Bronchial epithelial cell (primary cell): Measurements from ENCODE around the gene KCNN3. TPM values are rescaled to one million over a fixed set of nuclear protein-coding genes. Genes with fewer than 3 reads are reported as not detected.
"Not testable (repeated sequence)": the region's sequence is repeated elsewhere in the genome, so short reads cannot be mapped to it uniquely, and the experiment has no call there.

Experiments used
- DNase-seq: peaks from one replicate; pipeline ENCODE4 v3.0.0-alpha.2; 2010; ENCODE audit warnings: low read depth
- FAIRE-seq: peaks from 2 replicates; lab custom pipeline; 2011; peaks lifted over from hg19 to GRCh38; lab: Jason Lieb, UNC
- H3K27me3 ChIP-seq: 2 replicates; pipeline ENCODE4 v1.5.1; 2011; ENCODE audit warnings: low read length; ENCODE audit not compliant: control insufficient read depth, insufficient read depth
- H3K36me3 ChIP-seq: 2 replicates; pipeline ENCODE4 v1.5.1; 2011; ENCODE audit warnings: low read length; ENCODE audit not compliant: control insufficient read depth, insufficient read depth
- H3K4me3 ChIP-seq: 2 replicates; pipeline ENCODE4 v1.5.1; 2011; ENCODE audit warnings: mild to moderate bottlenecking, low read depth, low read length, control low read depth
- CTCF ChIP-seq: IDR thresholded peaks from 2 replicates; pipeline ENCODE4 v1.5.1; 2011; ENCODE audit warnings: mild to moderate bottlenecking, moderate library complexity, low read length, control low read depth, inconsistent platforms; ENCODE audit not compliant: insufficient read depth, severe bottlenecking
- total RNA-seq: library from RNA; depleted of rRNA; stranded (reverse); fragments of >200 nt; gene quantifications from 2 replicates; pipeline ENCODE4 v1.2.1, GENCODE V29; 2014

KCNN3 gene
- total RNA-seq, 1 donor from 2014 or later, result under 0.01 TPM

GRCh38 chr1:154683820-154684219 is 186.3 kb downstream of the KCNN3 start:
- DNase-seq, result no peak
- Histone ChIP-seq H3K27me3 (peaks cover 2% of the 10 kb centered on the region), H3K4me3 (no peak overlapping the region), H3K36me3 (no peaks in the 10 kb centered on the region)
- TF ChIP-seq CTCF, result no peak
- no peak for FAIRE-seq

DNA sequence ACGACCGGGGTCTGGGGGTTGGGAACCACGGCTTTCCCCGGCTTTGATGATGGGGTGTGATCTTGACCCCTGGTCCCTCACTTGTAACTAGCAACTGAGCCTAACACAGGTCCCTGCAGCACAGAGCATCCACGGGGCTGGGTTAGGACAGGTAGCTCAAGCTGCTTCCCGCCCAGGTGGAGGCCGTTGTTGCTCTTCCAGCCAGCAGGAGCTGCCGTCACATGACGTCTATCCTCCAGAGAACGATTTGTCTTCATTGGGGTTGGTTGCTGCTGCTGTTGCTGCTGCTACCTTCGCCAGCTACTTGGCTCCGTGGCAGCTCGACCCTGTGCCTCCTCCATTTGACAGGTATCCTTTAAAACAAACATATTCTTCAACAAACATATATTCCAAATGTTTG is 187.8 kb downstream of the KCNN3 start:
- Histone ChIP-seq H3K4me3 (no peak overlapping the region), H3K36me3 (no peaks in the 10 kb centered on the region), H3K27me3 (peaks cover 2% of the 10 kb centered on the region)
- TF ChIP-seq CTCF, result no peak
- DNase-seq (no peak), FAIRE-seq (no peak)

DNA sequence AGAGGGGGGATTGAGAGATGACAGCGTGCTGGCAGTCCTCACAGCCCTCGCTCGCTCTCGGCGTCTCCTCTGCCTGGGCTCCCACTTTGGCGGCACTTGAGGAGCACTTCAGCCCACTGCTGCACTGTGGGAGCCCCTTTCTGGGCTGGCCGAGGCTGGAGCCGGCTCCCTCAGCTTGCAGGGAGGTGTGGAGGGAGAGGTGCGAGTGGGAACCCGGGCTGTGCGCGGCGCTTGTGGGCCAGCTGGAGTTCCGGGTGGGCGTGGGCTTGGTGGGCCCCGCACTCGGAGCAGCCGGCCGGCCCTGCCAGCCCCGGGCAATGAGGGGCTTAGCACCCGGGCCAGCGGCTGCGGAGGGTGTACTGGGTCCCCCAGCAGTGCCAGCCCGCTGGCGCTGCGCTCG is 192.2 kb downstream of the KCNN3 start:
- not testable (repeated sequence) for H3K4me3 ChIP-seq, H3K36me3 ChIP-seq, H3K27me3 ChIP-seq, DNase-seq, FAIRE-seq

DNA sequence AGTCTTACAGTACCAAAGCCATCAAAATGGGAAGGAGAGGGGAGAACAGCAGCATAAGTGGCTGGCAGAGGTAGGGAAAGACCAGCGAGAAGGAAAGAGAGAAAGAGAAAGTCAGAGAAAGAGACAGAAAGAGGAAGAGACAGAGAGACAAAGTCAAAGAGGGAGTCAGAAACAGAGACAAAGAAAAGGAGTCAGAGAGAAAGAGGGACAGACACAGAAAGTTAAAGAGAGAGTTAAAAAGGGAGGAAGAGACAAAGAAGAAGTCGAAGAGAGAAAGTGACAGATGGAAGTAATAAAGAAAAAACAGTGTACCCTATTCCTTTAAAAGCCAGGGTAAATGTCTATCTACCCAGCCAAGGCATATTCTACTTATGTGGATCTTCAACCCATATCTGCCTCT is 193.2 kb downstream of the KCNN3 start:
- not testable (repeated sequence) for H3K36me3 ChIP-seq, FAIRE-seq, H3K4me3 ChIP-seq, DNase-seq, H3K27me3 ChIP-seq

- FAIRE-seq, result not testable (repeated sequence)
These were observed 195.6 kb downstream of the KCNN3 start for GRCh38 chr1:154674456-154674855.

GRCh38 chr1:154672245-154672644 is 197.8 kb downstream of the KCNN3 start:
- not testable (repeated sequence) for H3K27me3 ChIP-seq, DNase-seq, FAIRE-seq, H3K4me3 ChIP-seq, H3K36me3 ChIP-seq

More at GRCh38 chr1:154674456-154674855, 195.6 kb downstream of the KCNN3 start:
- not testable (repeated sequence) for H3K4me3 ChIP-seq, H3K27me3 ChIP-seq, H3K36me3 ChIP-seq, DNase-seq

DNA sequence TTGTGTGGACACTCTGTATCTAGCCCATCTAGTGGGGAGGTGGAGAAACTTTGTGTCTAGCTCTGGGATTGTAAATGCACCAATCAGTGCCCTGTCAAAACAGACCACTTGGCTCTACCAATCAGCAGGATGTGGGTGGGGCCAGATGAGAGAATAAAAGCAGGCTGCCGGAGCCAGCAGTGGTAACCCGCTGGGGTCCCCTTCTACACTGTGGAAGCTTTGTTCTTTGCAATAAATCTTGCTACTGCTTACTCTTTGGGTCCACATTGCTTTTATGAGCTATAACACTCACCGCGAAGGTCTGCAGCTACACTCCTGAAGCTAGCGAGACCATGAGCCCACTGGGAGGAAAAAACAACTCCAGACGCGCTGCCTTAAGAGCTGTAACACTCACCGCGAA is 198.7 kb downstream of the KCNN3 start:
- H3K27me3 ChIP-seq, DNase-seq, H3K4me3 ChIP-seq, H3K36me3 ChIP-seq, FAIRE-seq: not testable (repeated sequence)

GRCh38 chr1:154670310-154671270 is 199.5 kb downstream of the KCNN3 start:
- not testable (repeated sequence) for FAIRE-seq, H3K36me3 ChIP-seq, H3K4me3 ChIP-seq, DNase-seq, H3K27me3 ChIP-seq
